Peyer's patch (tissue), 4 donors: ENCODE results near the gene HUS1. TPM values are rescaled to one million over a fixed set of nuclear protein-coding genes. Genes with fewer than 3 reads are reported as not detected.
"Not testable (repeated sequence)": the region's sequence is repeated elsewhere in the genome, so short reads cannot be mapped to it uniquely, and the experiment has no call there.

Experiments used
- DNase-seq, 3 donors: peaks; one replicate each; pipeline ENCODE4 v3.0.0-alpha.2; 2017 to 2019
- H3K27ac ChIP-seq, 4 donors: fragments of 200-600 bp; sonication (generic); one replicate each; pipeline ENCODE4 v1.5.1; 2016 to 2019
- H3K27me3 ChIP-seq, 2 donors: fragments of 200-600 bp; sonication (generic); one replicate each; pipeline ENCODE4 v1.5.1; 2019
- H3K36me3 ChIP-seq, 3 donors: fragments of 200-600 bp; sonication (generic); one replicate each; pipeline ENCODE4 v1.5.1; 2016 to 2019
- H3K4me1 ChIP-seq, 4 donors: fragments of 200-600 bp; sonication (generic); one replicate each; pipeline ENCODE4 v1.5.1; 2016 to 2019
- H3K4me3 ChIP-seq, 4 donors: fragments of 200-600 bp; sonication (generic); 1 replicate in 3 of 4; 2 replicates in 1 of 4; pipeline ENCODE4 v1.5.1; 2016 to 2019; ENCODE audit warnings: mild to moderate bottlenecking in 1 of 4
- H3K9me3 ChIP-seq, 4 donors: fragments of 200-600 bp; sonication (generic); one replicate each; pipeline ENCODE4 v1.5.1; 2016 to 2019; ENCODE audit warnings: mild to moderate bottlenecking in 1 of 4
- CTCF ChIP-seq, 6 experiments: fragments of 450-650 bp in 4 of 6; fragments of 200-600 bp in 2 of 6; sonication (generic) in 1 of 6; IDR thresholded peaks; one replicate each; pipeline ENCODE4 v1.5.1; 2017 to 2019; ENCODE audit warnings: antibody characterized with exemption in 6 of 6, mild to moderate bottlenecking in 3 of 6, moderate library complexity in 1 of 6
- POLR2A ChIP-seq, 2 donors: fragments of 450-650 bp; IDR thresholded peaks; one replicate each; pipeline ENCODE4 v1.5.1; 2017; ENCODE audit warnings: antibody characterized with exemption in 2 of 2, mild to moderate bottlenecking in 2 of 2, moderate library complexity in 2 of 2
- total RNA-seq, 4 donors: library from RNA; depleted of rRNA; stranded (reverse); fragments of >200 nt; gene quantifications; one replicate each; pipeline ENCODE4 v1.1.0, GENCODE V29; 2016

HUS1 gene
- total RNA-seq, 4 donors from 2014 or later: 33.6 to 63.4 (median 53.4) TPM

- TF ChIP-seq POLR2A (IDR thresholded peaks at IDR 0.05) (no peak), CTCF (IDR thresholded peaks at IDR 0.05) (no peak)
- H3K4me3 ChIP-seq: no peak overlapping the region
- H3K27ac ChIP-seq: no peak overlapping the region
- H3K27me3 ChIP-seq: no peaks in the 10 kb centered on the region
- no peak for DNase-seq
- no peaks in the 10 kb centered on the region for H3K4me1 ChIP-seq
- no peaks in the 10 kb centered on the region for H3K36me3 ChIP-seq
- H3K9me3 ChIP-seq: no peaks in the 10 kb centered on the region
Observed at GRCh38 chr7:48004032-48004431, 24.6 kb upstream of the HUS1 start.

DNA sequence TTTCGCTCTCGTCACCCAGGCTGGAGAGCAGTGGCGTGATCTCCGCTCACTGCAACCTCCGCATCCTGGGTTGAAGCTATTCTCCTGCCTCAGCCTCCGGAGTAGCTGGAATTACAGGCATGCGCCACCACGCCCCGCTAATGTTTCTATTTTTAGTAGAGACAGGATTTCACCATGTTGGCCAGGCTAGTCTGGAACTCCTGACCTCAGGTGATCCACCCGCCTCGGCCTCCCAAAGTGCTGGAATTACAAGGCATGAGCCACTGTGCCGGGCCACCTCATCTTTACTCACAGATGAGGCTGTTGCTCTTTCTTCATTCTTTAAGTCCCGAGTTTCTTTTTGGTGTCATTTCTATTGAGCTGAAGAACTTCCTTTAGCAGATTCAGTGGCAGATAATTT is 20.7 kb upstream of the HUS1 start:
- not testable (repeated sequence) for H3K4me3 ChIP-seq, H3K27me3 ChIP-seq, H3K27ac ChIP-seq, DNase-seq, H3K36me3 ChIP-seq, H3K9me3 ChIP-seq, H3K4me1 ChIP-seq

GRCh38 chr7:47999413-47999812 is 20.0 kb upstream of the HUS1 start:
- TF ChIP-seq POLR2A (IDR thresholded peaks at IDR 0.05) (no peak), CTCF (IDR thresholded peaks at IDR 0.05) (no peak)
- Histone ChIP-seq H3K36me3 (no peaks in the 10 kb centered on the region), H3K27me3 (no peaks in the 10 kb centered on the region), H3K27ac (no peak overlapping the region), H3K4me1 (no peaks in the 10 kb centered on the region), H3K9me3 (no peaks in the 10 kb centered on the region), H3K4me3 (no peak overlapping the region)
- DNase-seq: no peak

DNA sequence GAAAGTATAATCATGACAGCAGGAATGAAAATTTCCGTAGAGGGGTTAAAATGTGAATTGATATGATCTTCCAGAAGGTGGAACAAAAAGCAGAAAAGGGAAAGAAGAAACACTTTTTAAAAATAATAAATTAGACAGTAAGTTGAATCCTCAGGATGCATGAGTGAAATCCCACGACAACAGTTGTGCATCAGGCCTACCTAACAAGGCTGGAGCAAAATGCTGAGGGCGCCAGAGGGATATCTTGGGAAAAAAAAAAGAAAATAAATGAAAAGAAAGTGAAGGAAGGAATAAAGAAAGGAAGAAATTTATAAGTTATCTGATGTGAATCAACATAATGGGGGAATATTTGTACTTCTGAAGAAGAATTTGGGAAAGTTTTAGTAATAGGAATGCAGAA is 13.0 kb upstream of the HUS1 start:
- H3K4me1 ChIP-seq: no peaks in the 10 kb centered on the region
- H3K27ac ChIP-seq: peak overlapping the region in 3 of 4 donors; percentile 15 to 86 (median 57)
- H3K9me3 ChIP-seq: no peaks in the 10 kb centered on the region
- H3K36me3 ChIP-seq: no peaks in the 10 kb centered on the region
- DNase-seq: no peak
- peak overlapping the region in 2 of 4 donors; percentile 48 to 63 for H3K4me3 ChIP-seq
- no peaks in the 10 kb centered on the region for H3K27me3 ChIP-seq
- TF ChIP-seq POLR2A (IDR thresholded peaks at IDR 0.05): no peak

- Histone ChIP-seq H3K4me3 (peak overlapping the region; percentile 46 to 63 (median 52)), H3K4me1 (no peaks in the 10 kb centered on the region), H3K27me3 (no peaks in the 10 kb centered on the region), H3K9me3 (no peaks in the 10 kb centered on the region), H3K27ac (peak overlapping the region; percentile 21 to 86 (median 64)), H3K36me3 (no peaks in the 10 kb centered on the region)
- TF ChIP-seq POLR2A (IDR thresholded peaks at IDR 0.05): no peak
- TF ChIP-seq CTCF (IDR thresholded peaks at IDR 0.05): peak; percentile 31 to 67 (median 60)
- peak; percentile 88 to 96 (median 94) for DNase-seq
Observed at GRCh38 chr7:47991741-47992311, 12.4 kb upstream of the HUS1 start.

DNA sequence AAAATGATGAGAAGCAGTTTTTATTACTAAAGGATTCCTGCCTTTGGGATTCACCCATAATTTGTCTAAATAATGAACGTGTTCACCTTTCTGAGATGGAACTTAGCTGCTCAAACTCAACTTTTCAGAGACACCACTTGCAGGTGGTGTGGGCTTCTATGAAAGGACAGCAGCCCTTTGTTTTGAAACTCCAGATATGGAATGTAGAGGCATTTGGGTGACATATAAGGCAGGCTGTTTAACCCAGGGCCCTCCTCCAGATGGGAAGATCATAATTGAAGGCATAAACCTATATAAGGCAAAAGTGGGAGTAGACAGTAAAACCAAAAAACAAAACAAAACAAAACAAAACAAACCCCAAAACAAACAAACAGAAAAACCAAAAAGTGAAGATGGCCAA is 11.9 kb upstream of the HUS1 start:
- TF ChIP-seq POLR2A (IDR thresholded peaks at IDR 0.05) (no peak), CTCF (IDR thresholded peaks at IDR 0.05) (no peak)
- peak overlapping the region; percentile 21 to 86 (median 64) for H3K27ac ChIP-seq

GRCh38 chr7:47990592-47990991 is 11.2 kb upstream of the HUS1 start:
- Histone ChIP-seq H3K27ac (no peak overlapping the region), H3K36me3 (no peaks in the 10 kb centered on the region), H3K9me3 (no peaks in the 10 kb centered on the region), H3K27me3 (no peaks in the 10 kb centered on the region), H3K4me3 (no peak overlapping the region), H3K4me1 (no peaks in the 10 kb centered on the region)
- TF ChIP-seq CTCF (IDR thresholded peaks at IDR 0.05) (no peak), POLR2A (IDR thresholded peaks at IDR 0.05) (no peak)
- no peak for DNase-seq

More for the DNA sequence above, 11.9 kb upstream of the HUS1 start:
- no peaks in the 10 kb centered on the region for H3K4me1 ChIP-seq
- H3K36me3 ChIP-seq: no peaks in the 10 kb centered on the region
- DNase-seq: no peak
- H3K9me3 ChIP-seq: no peaks in the 10 kb centered on the region
- peak overlapping the region in 2 of 4 donors; percentile 56 to 63 for H3K4me3 ChIP-seq
- H3K27me3 ChIP-seq: no peaks in the 10 kb centered on the region

- H3K27me3 ChIP-seq, H3K27ac ChIP-seq, H3K4me3 ChIP-seq, H3K9me3 ChIP-seq, H3K36me3 ChIP-seq, DNase-seq, H3K4me1 ChIP-seq: not testable (repeated sequence)
Observed at GRCh38 chr7:47989607-47990400, 10.4 kb upstream of the HUS1 start.
